Upper lobe of left lung (tissue), 6 donors: ENCODE data around the gene GSAP. TPM values are rescaled to one million over a fixed set of nuclear protein-coding genes. Genes with fewer than 3 reads are reported as not detected.

Experiments
- ATAC-seq, 2 donors: fragments of 200-7000 bp; cut with Tn5 transposase; one replicate each; pipeline ENCODE4 v1.9.1; 2022; ENCODE audit warnings: mild to moderate bottlenecking in 2 of 2, moderate library complexity in 2 of 2; ENCODE audit not compliant: low FRiP score in 2 of 2
- DNase-seq, 2 donors: peaks; one replicate each; pipeline ENCODE4 v3.0.0-alpha.2; 2019 to 2020
- H3K27ac ChIP-seq, 4 donors: fragments of 200-600 bp; sonication (generic); one replicate each; pipeline ENCODE4 v1.5.1; 2016 to 2019
- H3K27me3 ChIP-seq, 4 donors: fragments of 200-600 bp; sonication (generic); one replicate each; pipeline ENCODE4 v1.5.1; 2017 to 2019
- H3K36me3 ChIP-seq, 4 donors: fragments of 200-600 bp; sonication (generic); one replicate each; pipeline ENCODE4 v1.5.1; 2016 to 2019
- H3K4me1 ChIP-seq, 4 donors: fragments of 200-600 bp; sonication (generic); one replicate each; pipeline ENCODE4 v1.5.1; 2018 to 2019
- H3K4me3 ChIP-seq, 4 donors: fragments of 200-600 bp; sonication (generic); one replicate each; pipeline ENCODE4 v1.5.1; 2017 to 2019; ENCODE audit warnings: mild to moderate bottlenecking in 2 of 4, moderate library complexity in 1 of 4
- H3K9me3 ChIP-seq, 4 donors: fragments of 200-600 bp; sonication (generic); one replicate each; pipeline ENCODE4 v1.5.1; 2018 to 2019
- CTCF ChIP-seq, 6 experiments: fragments of 450-650 bp in 4 of 6; fragments of 200-600 bp in 2 of 6; sonication (generic) in 2 of 6; IDR thresholded peaks; one replicate each; pipeline ENCODE4 v1.5.1; 2016 to 2019; ENCODE audit warnings: antibody characterized with exemption in 6 of 6
- EP300 ChIP-seq, 4 donors: sonication (generic); formaldehyde crosslinking; IDR thresholded peaks; one replicate each; pipeline ENCODE4 v1.5.1; 2017; ENCODE audit warnings: antibody characterized with exemption in 4 of 4, control low read depth in 2 of 4
- POLR2A ChIP-seq, 4 donors: fragments of 450-650 bp; IDR thresholded peaks; one replicate each; pipeline ENCODE4 v1.5.1; 2016 to 2017; ENCODE audit warnings: antibody characterized with exemption in 4 of 4, mild to moderate bottlenecking in 2 of 4
- POLR2AphosphoS5 ChIP-seq, 2 donors: sonication (generic); formaldehyde crosslinking; IDR thresholded peaks; one replicate each; pipeline ENCODE4 v1.5.1; 2017; ENCODE audit warnings: antibody characterized with exemption in 2 of 2
- WGBS, 2 donors: methylation state at CpG; one replicate each; pipeline ENCODE4 v1.1.5; 2017 to 2018; 5-methylcytosine and 5-hydroxymethylcytosine counted together
- total RNA-seq, 6 donors: library from RNA; depleted of rRNA in 4 of 6; stranded (reverse); fragments of >200 nt in 4 of 6; gene quantifications; one replicate each; pipeline versions ENCODE4 v1.1.0 to v1.2.1, GENCODE V29; 2016 to 2021
- donor health status: DM: no; HTN: no; CAD: no; lungs with moderate emphysema.
- donor health status: DM: no; HTN: yes; CAD: no; lungs with severe emphysema.

Gene GSAP
- total RNA-seq, 6 donors from 2014 or later: 44.0 to 160 (median 73.8) TPM

GRCh38 chr7:77442636-77443035 lies 26.5 kb upstream of the GSAP start:
- Histone ChIP-seq H3K9me3 (no peaks in the 10 kb centered on the region), H3K27me3 (no peaks in the 10 kb centered on the region), H3K4me1 (peaks cover 3 to 9% (median 5%) of the 10 kb centered on the region in 4 donors), H3K27ac (peak overlapping the region in 1 of 4 donors; percentile 43), H3K36me3 (no peaks in the 10 kb centered on the region), H3K4me3 (no peak overlapping the region)
- ATAC-seq (no peak), DNase-seq (no peak)
- TF ChIP-seq POLR2AphosphoS5 (IDR thresholded peaks at IDR 0.05): no peak
- no peak for TF ChIP-seq POLR2A (IDR thresholded peaks at IDR 0.05)
- no peak for TF ChIP-seq EP300 (IDR thresholded peaks at IDR 0.05)
- TF ChIP-seq CTCF (IDR thresholded peaks at IDR 0.05): no peak
- 72 to 73% methylated on average over 2 of the region's 2 CpGs for WGBS, 2 donors

- peak in 1 of 2 donors; percentile 15 for ATAC-seq
Measured at GRCh38 chr7:77441046-77441445, 24.9 kb upstream of the GSAP start.

GRCh38 chr7:77439572-77439971 lies 23.4 kb upstream of the GSAP start:
- TF ChIP-seq CTCF (IDR thresholded peaks at IDR 0.05) (peak in 4 of 6 experiments; percentile 27 to 54 (median 42)), POLR2AphosphoS5 (IDR thresholded peaks at IDR 0.05) (no peak)
- 40 to 45% methylated on average over 5 of the region's 5 CpGs for WGBS, 2 donors
- Histone ChIP-seq H3K4me1 (peaks cover 0 to 9% (median 5%) of the 10 kb centered on the region in 4 donors), H3K36me3 (no peaks in the 10 kb centered on the region), H3K27me3 (no peaks in the 10 kb centered on the region), H3K4me3 (no peak overlapping the region), H3K9me3 (no peaks in the 10 kb centered on the region), H3K27ac (no peak overlapping the region)
- DNase-seq: peak in 1 of 2 donors; percentile 85
- peak; percentile 84 to 85 for ATAC-seq

More at GRCh38 chr7:77441046-77441445, 24.9 kb upstream of the GSAP start:
- DNase-seq: no peak
- H3K4me3 ChIP-seq: no peak overlapping the region
- H3K9me3 ChIP-seq: no peaks in the 10 kb centered on the region
- TF ChIP-seq POLR2AphosphoS5 (IDR thresholded peaks at IDR 0.05) (no peak), POLR2A (IDR thresholded peaks at IDR 0.05) (no peak), EP300 (IDR thresholded peaks at IDR 0.05) (no peak), CTCF (IDR thresholded peaks at IDR 0.05) (no peak)
- 57 to 63% methylated on average over 2 of the region's 2 CpGs for WGBS, 2 donors
- no peak overlapping the region for H3K27ac ChIP-seq
- no peaks in the 10 kb centered on the region for H3K36me3 ChIP-seq
- no peaks in the 10 kb centered on the region for H3K27me3 ChIP-seq
- H3K4me1 ChIP-seq: peaks cover 0 to 9% (median 4%) of the 10 kb centered on the region in 4 donors

GRCh38 chr7:77438131-77438530 lies 22.0 kb upstream of the GSAP start:
- ATAC-seq (no peak), DNase-seq (no peak)
- H3K4me1 ChIP-seq: peaks cover 0 to 12% (median 6%) of the 10 kb centered on the region in 4 donors
- no peaks in the 10 kb centered on the region for H3K36me3 ChIP-seq
- 97 to 100% methylated on average over 1 of the region's 1 CpG for WGBS, 2 donors
- no peak overlapping the region for H3K27ac ChIP-seq
- H3K9me3 ChIP-seq: no peaks in the 10 kb centered on the region
- no peak overlapping the region for H3K4me3 ChIP-seq
- TF ChIP-seq POLR2A (IDR thresholded peaks at IDR 0.05) (no peak), CTCF (IDR thresholded peaks at IDR 0.05) (no peak), EP300 (IDR thresholded peaks at IDR 0.05) (no peak), POLR2AphosphoS5 (IDR thresholded peaks at IDR 0.05) (no peak)
- no peaks in the 10 kb centered on the region for H3K27me3 ChIP-seq

GRCh38 chr7:77434570-77435275 lies 18.6 kb upstream of the GSAP start:
- Histone ChIP-seq H3K4me1 (peaks cover 0 to 11% (median 4%) of the 10 kb centered on the region in 4 donors), H3K36me3 (no peaks in the 10 kb centered on the region), H3K27ac (no peak overlapping the region), H3K27me3 (no peaks in the 10 kb centered on the region), H3K4me3 (no peak overlapping the region), H3K9me3 (no peaks in the 10 kb centered on the region)
- WGBS, 2 donors: 76 to 81% methylated on average over 3 of the region's 3 CpGs
- peak in 1 of 2 donors; percentile 42 for ATAC-seq
- DNase-seq: no peak
- TF ChIP-seq EP300 (IDR thresholded peaks at IDR 0.05) (no peak), POLR2AphosphoS5 (IDR thresholded peaks at IDR 0.05) (no peak), POLR2A (IDR thresholded peaks at IDR 0.05) (no peak), CTCF (IDR thresholded peaks at IDR 0.05) (no peak)
